Karpas-422 (cell line): Measurements from ENCODE around the gene ADGRD1. TPM values are rescaled to one million over a fixed set of nuclear protein-coding genes. Genes with fewer than 3 reads are reported as not detected.

Source experiments
- DNase-seq: peaks from one replicate; pipeline ENCODE4 v3.0.0-alpha.2; 2015
- H2AFZ ChIP-seq: fragments of 200-600 bp; sonication (generic); 2 replicates; pipeline ENCODE4 v1.6.1; 2014; ENCODE audit warnings: antibody characterized with exemption, low read length, mixed read lengths
- H3K27ac ChIP-seq: fragments of 200-600 bp; sonication (generic); 2 replicates; pipeline ENCODE4 v1.5.1; 2014; ENCODE audit warnings: mild to moderate bottlenecking, low read length, moderate library complexity
- H3K27me3 ChIP-seq: fragments of 200-600 bp; sonication (generic); 2 replicates; pipeline ENCODE4 v1.6.1; 2014; ENCODE audit warnings: low read length, mixed read lengths
- H3K36me3 ChIP-seq: fragments of 200-600 bp; sonication (generic); 2 replicates; pipeline ENCODE4 v1.6.1; 2014; ENCODE audit warnings: low read length, mixed read lengths; ENCODE audit not compliant: insufficient read depth
- H3K4me1 ChIP-seq: fragments of 200-600 bp; sonication (generic); 2 replicates; pipeline ENCODE4 v1.6.1; 2014; ENCODE audit warnings: mild to moderate bottlenecking, low read length, mixed read lengths
- H3K4me2 ChIP-seq: fragments of 200-600 bp; sonication (generic); 2 replicates; pipeline ENCODE4 v1.6.1; 2014; ENCODE audit warnings: low read length, low read depth, mild to moderate bottlenecking; ENCODE audit not compliant: poor library complexity, severe bottlenecking
- H3K4me3 ChIP-seq: fragments of 200-600 bp; sonication (generic); 2 replicates; pipeline ENCODE4 v1.5.1; 2014; ENCODE audit warnings: mild to moderate bottlenecking, antibody characterized with exemption, low read length, mixed read lengths
- H3K79me2 ChIP-seq: fragments of 200-600 bp; sonication (generic); 2 replicates; pipeline ENCODE4 v1.6.1; 2014; ENCODE audit warnings: mild to moderate bottlenecking, low read length, mixed read lengths
- H3K9ac ChIP-seq: fragments of 200-600 bp; sonication (generic); 2 replicates; pipeline ENCODE4 v1.6.0; 2014; ENCODE audit warnings: low read length
- H3K9me2 ChIP-seq: fragments of 200-600 bp; sonication (generic), shearing (Covaris generic); replicated peaks from 2 replicates; pipeline ENCODE4 v1.6.0; 2014; ENCODE audit warnings: mild to moderate bottlenecking, low read length, moderate library complexity; ENCODE audit not compliant: insufficient read depth
- H3K9me3 ChIP-seq: fragments of 300-700, 200-600 bp; sonication (generic); 2 replicates; pipeline ENCODE4 v1.6.1; 2014; ENCODE audit warnings: low read length, mixed read lengths
- H4K20me1 ChIP-seq: fragments of 200-600 bp; sonication (generic); 2 replicates; pipeline ENCODE4 v1.6.1; 2014; ENCODE audit warnings: mild to moderate bottlenecking, antibody characterized with exemption, low read length, low read depth; ENCODE audit not compliant: insufficient read depth
- total RNA-seq: library from RNA; depleted of rRNA; stranded (reverse); fragments of >200 nt; shearing (Covaris generic); gene quantifications from 2 replicates; pipeline ENCODE4 v1.2.3, GENCODE V29; 2014; ENCODE audit warnings: low replicate concordance

Gene ADGRD1
- total RNA-seq, 1 experiment from 2014 or later, result not detected

- Histone ChIP-seq H3K27me3 (no peaks in the 10 kb centered on the region), H3K4me1 (no peaks in the 10 kb centered on the region), H2AFZ (no peak overlapping the region), H3K9me3 (no peaks in the 10 kb centered on the region), H3K4me3 (no peak overlapping the region), H3K27ac (no peak overlapping the region), H3K36me3 (no peaks in the 10 kb centered on the region), H4K20me1 (no peaks in the 10 kb centered on the region), H3K9ac (no peak overlapping the region), H3K79me2 (no peaks in the 10 kb centered on the region), H3K4me2 (no peak overlapping the region), H3K9me2 (no peaks in the 10 kb centered on the region)
- DNase-seq, result no peak
These were observed 136.8 kb downstream of the ADGRD1 start for GRCh38 chr12:131090274-131091210.

GRCh38 chr12:131091413-131091975, 137.8 kb downstream of the ADGRD1 start:
- Histone ChIP-seq H3K9me2 (no peaks in the 10 kb centered on the region), H3K4me2 (no peak overlapping the region), H3K27ac (no peak overlapping the region), H4K20me1 (no peaks in the 10 kb centered on the region), H3K9ac (no peak overlapping the region), H3K79me2 (no peaks in the 10 kb centered on the region), H3K27me3 (no peaks in the 10 kb centered on the region), H3K9me3 (no peaks in the 10 kb centered on the region), H3K36me3 (no peaks in the 10 kb centered on the region), H2AFZ (no peak overlapping the region), H3K4me3 (no peak overlapping the region), H3K4me1 (no peaks in the 10 kb centered on the region)
- DNase-seq, result no peak

GRCh38 chr12:131091976-131092691, 138.4 kb downstream of the ADGRD1 start:
- Histone ChIP-seq H3K4me2 (no peak overlapping the region), H3K79me2 (no peaks in the 10 kb centered on the region), H3K9me3 (no peaks in the 10 kb centered on the region), H3K36me3 (no peaks in the 10 kb centered on the region), H3K4me1 (no peaks in the 10 kb centered on the region), H3K27me3 (no peaks in the 10 kb centered on the region), H3K9me2 (no peaks in the 10 kb centered on the region), H3K4me3 (no peak overlapping the region), H3K27ac (no peak overlapping the region), H2AFZ (no peak overlapping the region), H3K9ac (no peak overlapping the region), H4K20me1 (no peaks in the 10 kb centered on the region)
- DNase-seq, result no peak

GRCh38 chr12:131092901-131093603, 139.3 kb downstream of the ADGRD1 start:
- Histone ChIP-seq H2AFZ (no peak overlapping the region), H3K79me2 (no peaks in the 10 kb centered on the region), H3K9me3 (no peaks in the 10 kb centered on the region), H3K4me1 (no peaks in the 10 kb centered on the region), H3K4me3 (no peak overlapping the region), H3K27me3 (no peaks in the 10 kb centered on the region), H3K4me2 (no peak overlapping the region), H4K20me1 (no peaks in the 10 kb centered on the region), H3K36me3 (no peaks in the 10 kb centered on the region), H3K9ac (no peak overlapping the region), H3K27ac (no peak overlapping the region), H3K9me2 (no peaks in the 10 kb centered on the region)
- no peak for DNase-seq

- H4K20me1 ChIP-seq, result no peaks in the 10 kb centered on the region
- H3K27ac ChIP-seq, result no peak overlapping the region
- H2AFZ ChIP-seq, result no peak overlapping the region
- no peaks in the 10 kb centered on the region for H3K9me3 ChIP-seq
- H3K9ac ChIP-seq, result no peak overlapping the region
- no peak overlapping the region for H3K4me2 ChIP-seq
- no peaks in the 10 kb centered on the region for H3K9me2 ChIP-seq
- no peak for DNase-seq
- H3K36me3 ChIP-seq, result no peaks in the 10 kb centered on the region
- H3K4me1 ChIP-seq, result no peaks in the 10 kb centered on the region
- no peaks in the 10 kb centered on the region for H3K79me2 ChIP-seq
- H3K27me3 ChIP-seq, result no peaks in the 10 kb centered on the region
- H3K4me3 ChIP-seq, result no peak overlapping the region
These were observed 139.9 kb downstream of the ADGRD1 start for GRCh38 chr12:131093604-131093955.

- no peaks in the 10 kb centered on the region for H3K9me2 ChIP-seq
- H3K4me1 ChIP-seq, result no peaks in the 10 kb centered on the region
- no peaks in the 10 kb centered on the region for H3K27me3 ChIP-seq
- H3K9ac ChIP-seq, result no peak overlapping the region
- DNase-seq, result no peak
- no peak overlapping the region for H3K4me3 ChIP-seq
- no peaks in the 10 kb centered on the region for H4K20me1 ChIP-seq
- H3K4me2 ChIP-seq, result no peak overlapping the region
- no peaks in the 10 kb centered on the region for H3K79me2 ChIP-seq
- H3K36me3 ChIP-seq, result no peaks in the 10 kb centered on the region
- H2AFZ ChIP-seq, result no peak overlapping the region
- no peaks in the 10 kb centered on the region for H3K9me3 ChIP-seq
- no peak overlapping the region for H3K27ac ChIP-seq
These were observed 140.5 kb downstream of the ADGRD1 start for GRCh38 chr12:131093971-131094830.

- Histone ChIP-seq H3K27me3 (no peaks in the 10 kb centered on the region), H2AFZ (no peak overlapping the region), H4K20me1 (no peaks in the 10 kb centered on the region), H3K4me1 (no peaks in the 10 kb centered on the region), H3K4me3 (no peak overlapping the region), H3K9me2 (no peaks in the 10 kb centered on the region), H3K9me3 (no peaks in the 10 kb centered on the region), H3K4me2 (no peak overlapping the region), H3K27ac (no peak overlapping the region), H3K36me3 (no peaks in the 10 kb centered on the region), H3K9ac (no peak overlapping the region), H3K79me2 (no peaks in the 10 kb centered on the region)
- no peak for DNase-seq
These were observed 141.4 kb downstream of the ADGRD1 start for GRCh38 chr12:131094831-131095805.
